PC-9 (cell line): ENCODE measurements around the gene CHST7.

Source experiments
- CTCF ChIP-seq: fragments of 200-600 bp; sonication (generic); conservative IDR thresholded peaks from 2 replicates; pipeline ENCODE4 v1.6.1; 2017; ENCODE audit warnings: mixed run types, antibody characterized with exemption, mild to moderate bottlenecking, moderate library complexity
- EZH2 ChIP-seq: fragments of 200-600 bp; sonication (generic); IDR thresholded peaks from 2 replicates; pipeline ENCODE4 v1.8.0; 2017; ENCODE audit warnings: antibody characterized with exemption, low read depth

GRCh38 chrX:46587753-46588171 lies 14.2 kb downstream of the CHST7 start:
- TF ChIP-seq CTCF: no peak
- TF ChIP-seq EZH2: no peak
